HG03066 (cell line): ENCODE data around the gene PTGIR.
"Not testable (repeated sequence)": the region's sequence is repeated elsewhere in the genome, so short reads cannot be mapped to it uniquely, and the experiment has no call there.

ENCODE experiments used
- ATAC-seq: cut with Tn5 transposase; IDR thresholded peaks from one replicate; pipeline ENCODE4 v1.9.1; 2021; ENCODE audit warnings: low read depth; ENCODE audit not compliant: unreplicated experiment

PTGIR gene

DNA sequence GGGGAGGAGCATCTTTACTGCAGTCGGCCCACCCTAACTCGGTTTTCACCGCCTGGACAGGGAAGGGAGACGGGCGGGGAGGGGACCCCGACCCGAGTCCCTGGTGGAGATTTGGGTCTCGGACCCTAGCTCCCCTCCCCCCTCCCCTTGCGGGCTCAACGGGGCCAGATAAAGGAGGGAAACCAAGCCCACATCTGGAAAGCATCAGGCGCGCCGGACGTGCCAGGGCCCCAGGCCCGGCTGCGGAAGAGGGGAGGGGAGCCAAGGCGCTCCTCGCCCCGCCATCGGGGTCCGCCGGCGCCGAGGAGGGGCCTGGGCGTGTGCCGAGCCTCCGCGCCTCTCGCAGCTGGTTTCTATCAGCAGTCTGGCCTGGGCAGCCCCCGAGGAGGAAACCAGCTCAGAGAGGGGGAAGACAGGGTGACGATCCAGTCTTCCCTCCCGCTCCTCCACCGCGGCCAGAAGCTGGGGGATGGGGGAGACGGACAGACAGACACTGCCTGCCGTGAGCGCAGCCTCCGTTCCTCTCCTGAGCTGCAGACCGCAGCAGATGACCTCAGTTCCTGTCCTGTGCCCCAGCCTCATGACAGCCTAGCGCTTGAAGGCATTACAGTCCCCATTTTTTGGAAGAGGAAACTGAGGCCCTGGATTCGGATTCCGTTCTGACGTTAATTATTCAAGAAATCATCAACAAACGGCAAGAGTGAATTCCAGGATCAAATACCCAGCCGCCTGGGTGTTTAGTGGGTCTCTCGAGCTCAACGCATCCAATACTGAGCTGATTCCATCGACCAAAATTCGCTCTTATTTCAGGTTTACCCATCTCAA is 14.7 kb upstream of the PTGIR start:
- ATAC-seq = no peak

DNA sequence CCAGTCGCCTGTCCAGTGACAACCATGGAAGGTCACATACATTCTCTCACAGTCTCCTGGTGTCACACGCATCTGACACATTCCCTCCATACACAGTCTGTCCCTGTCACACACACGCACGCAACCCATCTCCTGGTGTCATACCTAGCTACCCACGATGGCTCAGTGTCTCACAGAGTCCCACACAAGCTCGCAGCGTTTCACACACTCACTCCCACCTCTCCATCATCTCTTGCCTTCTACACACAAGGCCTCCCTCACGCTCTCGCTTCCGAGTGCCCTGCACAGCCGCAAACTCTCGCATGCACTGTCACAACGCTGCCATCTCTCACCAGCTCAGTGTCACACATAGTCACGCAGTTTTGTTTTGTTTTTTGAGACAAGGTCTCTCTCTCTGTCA is 12.3 kb upstream of the PTGIR start:
- ATAC-seq = no peak

DNA sequence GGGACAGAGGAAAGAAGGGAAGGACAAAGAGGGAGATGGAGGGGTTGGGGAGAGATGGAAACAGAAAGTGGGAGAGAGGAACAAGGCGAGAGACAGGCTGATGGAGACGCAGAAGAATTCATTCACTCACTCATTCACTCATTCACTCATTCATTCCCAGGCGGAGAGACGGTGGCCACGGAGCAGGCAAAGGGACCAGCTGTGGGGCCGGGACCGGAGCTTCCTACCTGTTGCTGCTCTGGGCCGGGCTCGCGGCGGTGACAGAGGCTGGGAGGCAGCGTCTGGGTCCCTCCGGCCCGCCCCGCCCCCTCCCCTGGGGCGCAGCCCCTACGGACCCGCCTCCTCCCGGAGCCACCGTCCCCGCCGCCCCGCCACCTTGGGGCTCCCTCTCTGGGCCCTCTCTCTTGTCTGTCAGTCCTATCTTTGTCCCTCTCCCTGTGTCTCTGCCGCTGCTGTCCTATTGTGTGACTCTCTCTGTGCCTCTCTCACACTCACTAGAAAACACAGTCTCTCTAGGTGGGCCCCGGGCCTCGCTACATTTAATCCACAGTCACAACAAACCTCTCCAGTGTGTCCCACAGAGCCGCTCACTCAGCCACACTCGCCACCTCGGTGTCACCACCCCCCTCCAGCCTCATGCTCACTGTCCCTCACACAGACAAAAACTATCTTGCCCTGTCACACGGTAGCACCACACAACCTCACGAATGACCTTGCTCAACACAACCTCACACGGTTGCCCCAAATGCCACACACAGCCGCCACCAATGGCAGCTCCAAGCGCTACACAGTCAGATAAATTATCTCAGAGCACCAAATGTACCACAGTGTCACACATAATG is 11.3 kb upstream of the PTGIR start, which contains the start of gene GNG8:
GNG8 (minus strand) TSS at position 283 of the 842 bp plus-strand sequence. CDS start 1,520 bp downstream, outside the sequence.
- no peak for ATAC-seq

DNA sequence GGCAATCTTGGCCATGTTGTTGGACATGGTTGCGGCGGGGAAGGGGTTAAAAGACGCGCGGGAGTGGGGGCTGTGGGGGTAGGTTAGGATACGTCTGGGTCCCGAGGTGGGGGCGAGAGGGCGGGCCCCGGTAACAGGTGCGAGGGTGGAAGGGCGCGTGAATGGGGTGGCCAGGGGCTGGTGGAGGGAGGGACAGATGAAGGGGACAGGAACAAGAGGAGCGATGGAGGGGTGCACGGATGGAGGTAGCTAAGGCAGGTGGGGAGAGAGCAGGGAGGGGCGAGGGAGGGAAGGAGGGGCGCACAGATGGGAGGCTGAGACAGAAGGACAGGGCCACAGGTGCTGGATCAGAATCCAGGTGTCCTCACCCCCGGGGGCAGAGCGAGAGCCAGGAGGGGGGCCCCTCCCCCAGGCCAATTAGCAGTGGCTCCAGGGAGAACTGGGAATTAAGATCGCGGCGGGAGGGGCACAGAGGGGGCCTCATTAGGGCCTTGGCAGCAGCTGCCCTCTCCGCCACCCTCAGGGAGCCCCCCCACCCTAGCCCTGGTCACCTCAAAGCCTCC is 9.8 kb upstream of the PTGIR start:
- ATAC-seq = no peak

DNA sequence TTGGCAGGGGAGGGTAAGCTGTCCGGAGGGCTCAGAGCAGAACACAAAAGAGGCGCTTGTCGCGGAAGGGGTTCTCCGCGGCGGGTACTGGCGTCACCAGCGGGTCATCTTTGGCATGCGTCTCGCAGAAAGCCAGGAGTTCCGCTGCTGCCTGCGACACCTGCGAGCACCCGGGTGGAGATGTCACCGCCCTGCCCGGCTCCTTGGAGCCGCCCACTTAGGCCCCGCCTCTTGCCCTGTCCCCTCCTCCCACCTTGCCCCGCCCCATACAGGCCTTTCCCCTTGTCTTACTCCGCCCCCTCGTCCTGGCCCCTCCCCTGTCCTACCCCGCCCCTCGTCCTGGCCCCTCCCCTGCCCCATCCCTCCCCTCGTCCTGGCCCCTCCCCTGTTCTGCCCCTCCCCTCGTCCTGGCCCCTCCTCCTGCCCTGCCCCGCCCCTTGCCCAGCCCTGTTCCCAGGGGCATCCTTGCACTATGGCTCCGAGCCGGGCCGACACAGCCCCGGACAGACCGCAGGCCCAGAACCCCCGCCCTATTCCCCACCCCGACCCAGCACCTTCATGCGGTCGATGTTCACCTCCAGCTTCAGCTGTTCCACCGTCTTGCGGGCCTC is 9.3 kb upstream of the PTGIR start:
- no peak for ATAC-seq

DNA sequence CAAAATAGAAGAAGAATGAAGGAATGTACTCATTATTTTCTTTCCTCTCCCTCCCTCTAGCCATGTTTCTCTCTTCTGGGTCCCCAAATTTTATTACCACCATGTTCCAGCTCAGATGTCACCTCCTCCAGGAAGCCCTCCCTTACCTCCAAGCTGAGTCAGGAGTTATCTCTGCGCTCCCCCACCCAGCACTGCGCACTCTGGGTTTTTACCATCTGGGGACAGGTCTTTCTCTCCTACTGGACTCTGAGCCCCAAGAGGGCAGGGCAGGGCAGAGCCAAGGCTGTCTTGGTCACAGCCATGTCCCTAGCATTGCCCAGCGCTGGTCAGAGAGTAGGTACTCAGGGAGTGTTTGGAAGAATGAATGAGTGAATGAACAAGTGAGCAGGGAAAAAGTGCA is 8.2 kb upstream of the PTGIR start:
- ATAC-seq = no peak

DNA sequence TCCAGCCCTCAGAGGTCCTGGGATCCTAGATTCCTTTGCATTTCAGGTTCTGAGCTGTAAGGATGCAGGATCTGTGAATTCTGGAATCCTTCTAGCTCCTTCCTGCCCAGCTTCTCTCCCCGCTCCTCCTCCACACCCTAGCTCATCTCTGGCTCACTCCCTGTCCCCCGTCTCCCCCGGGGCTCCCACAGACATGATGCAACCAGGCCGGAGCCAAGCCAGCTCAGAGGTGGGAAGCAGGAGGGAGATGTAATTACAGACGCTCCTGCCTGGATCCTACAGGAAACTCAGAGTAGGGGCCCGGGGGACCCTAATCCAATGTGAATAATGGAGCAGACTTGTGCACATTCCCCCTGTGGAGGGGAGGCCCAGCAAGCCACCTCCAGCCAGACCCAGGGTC is 6.6 kb upstream of the PTGIR start:
- no peak for ATAC-seq

DNA sequence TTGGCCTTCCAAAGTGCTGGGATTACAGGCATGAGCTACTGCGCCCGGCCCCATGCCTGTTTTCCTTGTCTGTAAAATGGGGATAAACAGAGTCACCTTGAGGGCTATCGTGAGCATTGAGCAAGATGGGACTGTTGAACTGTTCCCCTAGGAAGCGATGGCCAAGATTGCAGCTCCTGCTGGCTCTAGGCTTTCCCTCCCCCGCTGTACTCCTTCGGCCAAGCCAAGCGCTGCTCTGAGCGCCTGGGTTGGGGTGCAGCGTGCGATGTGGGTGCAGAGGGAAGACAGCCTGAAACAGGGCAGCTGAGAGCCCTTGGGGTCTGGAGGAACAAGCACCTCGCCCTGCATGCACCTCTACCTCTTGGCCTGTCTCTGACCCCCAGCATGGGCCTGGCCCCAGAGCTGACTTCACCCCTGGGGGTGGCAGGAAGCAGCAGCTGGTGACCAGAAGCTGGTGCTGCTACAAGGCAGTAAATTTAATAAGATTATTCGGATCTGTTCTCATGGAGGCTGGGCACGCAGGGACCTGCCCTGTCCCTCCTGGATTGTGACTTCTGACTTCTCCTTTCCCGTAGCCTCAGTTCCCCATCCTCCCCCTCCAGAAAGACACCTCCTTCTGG is 5.8 kb upstream of the PTGIR start:
- ATAC-seq = no peak

DNA sequence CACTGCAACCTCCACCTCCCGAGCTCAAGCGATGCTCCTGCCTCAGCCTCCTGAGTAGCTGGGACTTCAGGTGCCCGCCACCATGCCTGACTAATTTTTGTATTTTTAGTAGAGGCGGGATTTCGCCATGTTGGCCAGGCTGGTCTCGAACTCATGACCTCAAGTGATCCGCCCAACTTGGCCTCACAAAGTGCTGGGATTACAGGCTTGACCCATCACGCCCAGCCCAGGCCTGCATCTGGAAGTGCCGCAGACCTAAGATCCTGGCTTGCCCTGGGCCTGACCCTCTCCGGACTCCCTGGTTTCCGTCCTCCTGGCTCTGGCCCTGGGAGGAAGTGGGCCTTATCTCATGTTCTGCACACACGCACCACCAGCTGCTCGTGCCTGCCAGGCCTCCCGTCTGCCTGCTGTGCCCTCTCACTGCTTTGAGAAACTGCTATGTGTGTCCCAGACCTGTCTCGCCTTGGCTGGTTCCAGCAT is 4.7 kb upstream of the PTGIR start:
- ATAC-seq = no peak

DNA sequence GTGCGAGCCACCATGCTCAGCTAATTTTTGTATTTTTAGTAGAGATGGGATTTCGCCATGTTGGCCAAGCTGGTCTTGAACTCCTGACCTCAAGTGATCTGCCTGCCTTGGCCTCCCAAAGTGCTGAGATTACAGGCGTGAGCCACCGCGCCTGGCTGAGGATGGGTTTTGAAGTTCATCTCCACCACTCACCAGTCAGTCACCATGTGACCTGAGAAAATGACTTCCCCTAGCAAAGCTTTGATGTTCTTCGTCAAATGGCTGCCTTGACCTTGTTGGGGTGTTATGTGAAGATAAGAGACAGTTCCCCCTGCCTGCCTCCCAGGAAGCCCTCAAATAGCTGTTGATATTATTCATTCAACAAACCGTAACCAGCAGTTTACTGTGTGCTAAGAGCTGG is 4.1 kb upstream of the PTGIR start:
- not testable (repeated sequence) for ATAC-seq

DNA sequence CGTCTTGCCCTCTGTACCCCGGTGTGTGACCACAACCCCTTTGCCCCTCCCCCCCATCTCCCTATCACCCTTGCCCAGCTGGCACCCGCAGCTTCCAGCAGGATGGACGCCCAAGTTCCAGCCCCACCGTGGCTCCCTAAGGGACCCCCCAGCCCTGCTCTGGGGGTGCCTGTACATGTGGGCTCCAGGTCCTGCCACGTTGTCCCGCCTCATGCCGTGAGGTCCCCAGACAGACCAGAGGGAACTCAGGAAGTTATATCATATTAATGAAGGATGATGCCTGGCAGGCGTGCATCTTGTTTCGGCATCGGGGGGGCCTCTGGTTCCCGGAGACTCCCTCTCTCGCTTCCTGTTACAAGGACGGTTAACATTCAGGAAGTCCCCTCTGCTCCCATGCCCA is 1.6 kb upstream of the PTGIR start:
- no peak for ATAC-seq

DNA sequence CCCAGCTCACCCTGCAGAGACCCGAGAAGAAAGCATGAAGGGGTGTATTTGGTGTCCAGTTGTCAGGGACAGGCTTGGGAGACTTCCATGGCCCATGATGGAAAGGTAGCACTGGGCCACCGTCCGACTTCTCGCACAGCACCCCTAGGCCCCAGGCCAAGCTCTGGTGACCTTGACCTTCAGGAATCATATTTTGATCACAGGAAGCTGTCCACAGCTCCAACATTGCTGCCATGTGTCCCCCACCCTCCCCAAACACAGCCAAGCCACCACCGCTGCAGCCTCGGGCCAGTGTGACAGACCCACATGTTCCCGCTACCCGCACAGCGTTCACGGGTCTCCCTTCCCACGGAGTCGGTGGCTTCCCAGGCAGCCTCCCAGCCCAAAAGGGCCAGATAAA is 842 bp upstream of the PTGIR start:
- no peak for ATAC-seq

DNA sequence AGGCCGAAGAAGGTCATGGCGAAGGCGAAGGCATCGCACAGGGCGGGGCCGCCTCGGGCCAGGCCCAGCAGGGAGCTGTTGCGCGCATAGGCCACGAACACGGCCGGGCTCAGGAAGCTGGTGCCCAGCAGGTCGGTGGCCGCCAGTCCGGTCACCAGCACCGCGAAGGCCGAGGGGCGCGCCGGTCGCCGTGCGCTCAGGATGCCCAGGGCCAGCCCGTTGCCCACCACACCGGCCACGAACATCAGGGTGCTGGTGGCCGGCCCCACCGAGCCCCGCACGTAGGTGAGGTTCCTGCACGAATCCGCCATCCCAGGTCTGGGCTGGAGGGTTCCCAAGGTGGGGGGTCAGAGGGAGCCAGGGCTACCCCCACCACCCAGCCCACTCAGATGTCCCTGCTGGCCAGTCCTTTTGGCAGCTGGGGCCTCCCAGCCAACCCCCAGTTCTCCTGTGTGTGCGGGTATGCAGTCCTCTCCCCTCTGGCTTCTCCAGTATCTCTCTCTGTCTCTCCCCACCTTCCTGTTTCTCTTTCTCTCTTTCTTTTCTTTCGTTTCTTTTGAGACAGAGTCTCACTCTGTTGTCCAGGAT is 880 bp downstream of the PTGIR start:
- no peak for ATAC-seq

DNA sequence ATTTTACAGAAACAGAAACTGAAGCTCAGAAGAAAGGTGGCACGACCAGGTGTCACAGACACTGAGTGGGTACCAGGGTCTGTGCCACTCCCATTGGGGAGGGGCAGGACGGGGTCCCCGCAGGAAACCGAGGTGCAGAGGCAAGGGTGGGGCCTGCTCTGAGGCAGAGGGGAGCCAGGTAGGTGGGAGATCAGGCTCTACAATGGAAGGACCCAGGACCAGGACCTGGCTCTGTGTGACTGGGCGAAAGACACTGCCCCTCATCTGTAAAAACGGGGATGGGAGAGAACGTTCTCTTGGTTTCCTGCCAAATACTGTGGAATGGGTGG is 2.8 kb downstream of the PTGIR start:
- ATAC-seq = no peak

DNA sequence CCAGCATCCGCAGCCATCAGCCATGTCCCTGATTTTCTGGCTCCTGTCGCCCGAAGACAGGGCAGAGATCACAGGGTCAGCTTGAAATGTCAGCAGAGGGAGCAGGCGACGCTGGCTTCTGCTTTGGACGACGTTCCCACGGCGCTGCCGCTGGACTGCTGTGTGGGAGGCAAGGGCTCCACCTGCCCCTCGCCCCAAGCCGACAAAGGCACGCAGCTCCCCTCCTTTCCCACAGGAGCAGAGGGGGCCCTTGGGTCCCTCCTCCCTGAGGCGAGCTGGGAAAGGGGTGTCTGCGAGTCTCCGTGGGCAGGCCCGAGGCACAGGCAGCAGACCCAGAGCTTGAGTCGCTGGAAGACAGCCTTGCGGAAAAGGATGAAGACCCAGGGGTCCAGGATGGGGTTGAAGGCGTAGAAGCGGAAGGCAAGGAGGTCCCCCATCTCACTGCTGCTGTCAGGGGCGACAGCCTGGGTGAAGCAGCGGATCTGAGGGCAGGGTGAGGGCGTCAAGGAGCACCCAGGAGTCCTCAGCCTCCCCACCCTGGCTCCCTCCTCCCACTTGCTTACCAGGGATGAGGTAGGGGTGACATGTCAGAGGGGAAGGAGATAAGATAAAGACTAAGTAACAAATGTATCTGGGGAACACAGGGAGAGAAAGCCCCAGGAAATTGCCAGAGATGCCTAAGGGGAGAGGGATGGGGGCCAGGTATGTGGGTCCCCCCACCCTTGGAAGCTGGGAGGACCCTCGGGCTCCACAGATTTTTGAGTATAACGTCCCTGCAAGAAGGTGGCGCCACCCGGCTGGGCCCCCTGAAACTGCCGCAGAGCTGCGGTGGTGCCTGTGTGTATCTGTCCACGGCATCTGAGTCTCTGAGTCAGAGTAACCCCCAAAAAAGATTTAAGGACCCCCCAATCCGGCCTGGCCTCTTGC is 3.4 kb downstream of the PTGIR start:
- no peak for ATAC-seq

DNA sequence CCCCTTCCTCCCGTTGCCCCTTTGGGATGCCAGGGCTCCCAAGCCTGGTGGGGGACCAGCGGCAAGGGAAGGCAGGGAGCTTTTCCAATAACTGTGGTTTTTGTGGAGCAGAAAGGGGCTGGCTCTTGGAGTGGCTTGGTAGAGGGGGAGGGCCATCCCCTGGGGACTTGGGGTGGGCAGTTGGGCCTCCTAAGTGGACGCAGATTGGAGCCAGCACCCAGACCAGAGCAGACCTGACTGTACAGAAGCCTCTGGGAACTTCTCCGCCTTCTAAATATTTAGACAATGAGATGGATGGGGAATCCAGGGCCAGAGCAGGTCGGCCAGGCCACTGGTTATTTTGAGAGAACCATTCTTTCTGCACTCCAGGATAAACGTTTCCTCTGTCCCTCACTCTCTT is 4.2 kb downstream of the PTGIR start:
- no peak for ATAC-seq

DNA sequence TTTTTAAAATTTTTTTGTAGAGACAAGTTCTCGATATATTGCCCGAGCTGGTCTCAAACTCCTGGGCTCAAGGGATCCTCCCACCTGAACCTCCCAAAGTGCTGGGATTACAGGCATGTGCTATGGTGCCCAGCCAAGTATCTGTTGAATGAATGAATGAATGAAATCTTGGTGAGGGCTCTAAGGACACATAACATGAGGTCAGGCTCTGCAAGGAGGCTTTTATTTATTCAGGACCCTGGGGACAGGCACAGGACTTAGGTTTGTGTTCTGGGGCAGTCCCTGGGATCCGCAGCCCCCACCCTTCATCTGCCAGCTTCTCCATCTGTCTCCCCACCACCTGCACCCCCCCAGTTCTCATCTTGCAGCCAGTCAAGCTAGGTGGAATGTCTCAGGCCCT is 4.6 kb downstream of the PTGIR start:
- no peak for ATAC-seq

DNA sequence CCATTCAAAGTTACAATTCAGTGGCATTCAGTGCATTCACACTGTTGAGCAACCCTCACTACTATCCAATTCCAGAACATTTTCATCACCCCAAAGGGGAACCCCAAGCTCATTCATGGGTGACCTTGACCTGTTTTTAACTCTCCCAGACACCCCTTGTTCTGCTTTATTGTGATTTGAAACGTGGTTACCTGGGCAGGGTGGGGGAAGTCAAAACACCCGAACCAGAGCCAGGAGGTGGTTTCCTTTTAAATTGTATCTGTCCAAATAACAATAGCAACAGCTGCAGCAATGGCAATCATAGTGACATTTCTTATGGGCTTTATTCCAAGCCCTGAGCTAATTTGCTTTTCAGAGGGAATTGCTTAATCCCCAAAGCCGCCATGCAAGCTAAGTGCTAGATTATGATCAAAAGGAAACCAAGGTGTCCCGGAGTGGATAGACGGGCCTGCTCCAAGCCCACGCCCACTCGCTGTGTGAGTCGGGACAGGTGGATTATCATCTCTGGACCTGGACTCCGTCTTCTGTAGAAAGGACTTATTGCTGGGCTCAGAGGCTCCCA is 6.1 kb downstream of the PTGIR start:
- ATAC-seq = no peak

DNA sequence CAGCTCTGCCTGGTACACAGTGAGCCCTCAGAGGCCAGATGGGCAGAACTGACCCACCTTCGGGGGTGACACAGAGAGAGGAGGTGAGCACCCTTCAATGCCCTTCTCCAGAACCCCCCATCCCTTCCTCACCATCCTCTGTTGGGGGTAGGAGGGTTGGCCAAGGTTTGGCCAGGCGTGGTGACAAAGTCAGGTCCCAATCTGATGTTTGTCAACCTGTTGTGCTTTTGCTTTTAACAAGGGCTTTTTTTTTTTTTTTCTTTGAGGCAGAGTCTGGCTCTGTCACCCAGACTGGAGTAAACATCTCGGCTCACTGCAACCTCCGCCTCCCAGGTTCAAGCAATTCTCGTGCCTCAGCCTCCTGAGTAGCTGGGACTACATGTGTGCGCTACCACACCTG is 7.3 kb downstream of the PTGIR start:
- ATAC-seq = no peak
